HG03439 (cell line): ENCODE measurements around the gene KRTAP10-7.
"Not testable (repeated sequence)": the region's sequence is repeated elsewhere in the genome, so short reads cannot be mapped to it uniquely, and the experiment has no call there.

Source experiments
- ATAC-seq: cut with Tn5 transposase; IDR thresholded peaks from one replicate; pipeline ENCODE4 v1.9.1; 2021; ENCODE audit warnings: mild to moderate bottlenecking, moderate library complexity; ENCODE audit not compliant: unreplicated experiment

Gene KRTAP10-7

DNA sequence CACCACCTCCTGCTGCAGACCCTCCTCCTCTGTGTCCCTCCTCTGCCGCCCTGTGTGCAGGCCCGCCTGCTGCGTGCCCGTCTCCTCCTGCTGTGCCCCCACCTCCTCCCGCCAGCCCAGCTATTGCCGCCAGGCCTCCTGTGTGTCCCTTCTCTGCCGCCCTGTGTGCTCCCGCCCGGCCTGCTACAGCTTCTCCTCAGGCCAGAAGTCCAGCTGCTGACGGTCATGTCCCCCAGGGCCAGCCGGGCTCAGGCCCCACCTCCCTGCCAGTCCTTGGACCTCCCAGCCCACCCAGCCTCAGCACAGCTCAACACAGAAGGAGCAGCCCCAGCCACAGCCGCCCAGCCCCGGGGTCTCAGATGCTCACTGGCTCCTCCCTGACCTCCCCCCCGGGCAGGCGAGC, 27.4 kb downstream of the KRTAP10-7 start:
- ATAC-seq = not testable (repeated sequence)

GRCh38 chr21:44628707-44629391, 28.5 kb downstream of the KRTAP10-7 start:
- no peak for ATAC-seq

GRCh38 chr21:44630440-44630839, 30.0 kb downstream of the KRTAP10-7 start:
- ATAC-seq = no peak

- ATAC-seq = no peak
Measured at GRCh38 chr21:44632067-44632466, 31.7 kb downstream of the KRTAP10-7 start.

DNA sequence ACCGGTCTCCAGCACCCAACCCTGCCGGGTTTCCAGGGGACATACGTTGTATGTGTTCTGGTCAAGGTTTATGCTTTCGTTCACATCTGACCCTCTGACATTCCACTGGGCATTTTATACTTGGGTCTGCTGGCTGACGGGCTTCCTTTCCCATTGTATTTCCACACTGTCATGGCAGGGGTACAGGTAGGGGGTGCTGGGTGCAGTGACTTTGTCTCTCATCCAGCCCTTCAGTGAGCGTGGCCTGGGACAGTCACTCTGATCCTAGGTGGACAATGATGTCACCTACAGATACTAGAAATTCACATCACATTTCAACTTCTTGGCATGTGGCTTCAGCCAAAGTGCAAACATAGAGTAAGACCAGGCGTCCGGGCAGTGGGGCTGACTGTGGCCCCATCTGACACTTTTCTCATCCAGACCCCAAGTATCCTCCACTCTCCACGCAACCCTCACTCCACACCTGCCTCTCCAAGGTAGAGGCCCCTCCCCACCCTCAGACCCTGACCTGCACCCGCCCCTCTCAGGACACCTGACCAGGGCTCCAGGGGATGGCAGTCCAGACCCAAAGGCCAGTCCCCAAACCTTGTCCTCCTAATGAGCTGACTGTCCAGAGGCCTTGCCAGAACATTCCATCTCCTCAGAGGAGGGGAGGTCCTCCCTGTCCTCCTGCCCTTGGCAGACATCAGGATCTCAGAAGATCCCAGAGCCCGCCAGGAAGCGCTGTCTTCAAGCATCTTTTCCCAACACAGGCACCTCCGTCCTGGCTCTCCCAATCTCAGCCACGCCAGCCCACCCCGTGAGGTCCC, 36.0 kb downstream of the KRTAP10-7 start:
- no peak for ATAC-seq

- no peak for ATAC-seq
Measured at GRCh38 chr21:44637018-44637850, 36.8 kb downstream of the KRTAP10-7 start, which contains the start of gene KRTAP10-10. Gene KRTAP10-10 (plus strand): TSS chr21:44637356. CDS start chr21:44637418, 62 bp downstream.

- ATAC-seq = not testable (repeated sequence)
Measured at GRCh38 chr21:44637851-44638348, 37.5 kb downstream of the KRTAP10-7 start.

- ATAC-seq = not testable (repeated sequence)
Measured at GRCh38 chr21:44638506-44639330, 38.3 kb downstream of the KRTAP10-7 start.

GRCh38 chr21:44639331-44639655, 38.9 kb downstream of the KRTAP10-7 start:
- no peak for ATAC-seq

GRCh38 chr21:44640761-44641160, 40.4 kb downstream of the KRTAP10-7 start:
- ATAC-seq = no peak

GRCh38 chr21:44643741-44644310, 43.4 kb downstream of the KRTAP10-7 start:
- ATAC-seq = no peak

DNA sequence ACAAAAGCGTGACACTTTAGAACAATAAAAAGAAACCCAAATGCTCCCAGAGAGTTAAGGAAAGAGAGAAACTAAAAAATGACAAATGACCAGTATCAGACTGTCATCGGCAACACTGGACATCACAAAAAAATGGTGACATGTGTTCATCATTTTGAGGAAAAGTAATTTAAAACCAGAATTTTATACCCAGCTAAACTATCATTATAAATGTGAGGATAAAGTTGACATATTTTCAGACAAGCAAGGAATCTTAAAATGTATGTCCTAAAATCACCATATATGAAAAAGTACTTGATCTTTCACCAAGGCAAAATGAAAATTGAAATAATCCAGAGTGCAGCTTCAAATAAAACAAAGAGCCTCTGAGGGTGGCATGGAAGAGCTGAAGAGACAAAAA, 44.5 kb downstream of the KRTAP10-7 start:
- ATAC-seq = no peak

GRCh38 chr21:44646366-44647221, 46.2 kb downstream of the KRTAP10-7 start, which contains the start of gene KRTAP10-11:
Gene KRTAP10-11 (plus strand): TSS chr21:44646414. CDS start chr21:44646459, 45 bp downstream.
- not testable (repeated sequence) for ATAC-seq

DNA sequence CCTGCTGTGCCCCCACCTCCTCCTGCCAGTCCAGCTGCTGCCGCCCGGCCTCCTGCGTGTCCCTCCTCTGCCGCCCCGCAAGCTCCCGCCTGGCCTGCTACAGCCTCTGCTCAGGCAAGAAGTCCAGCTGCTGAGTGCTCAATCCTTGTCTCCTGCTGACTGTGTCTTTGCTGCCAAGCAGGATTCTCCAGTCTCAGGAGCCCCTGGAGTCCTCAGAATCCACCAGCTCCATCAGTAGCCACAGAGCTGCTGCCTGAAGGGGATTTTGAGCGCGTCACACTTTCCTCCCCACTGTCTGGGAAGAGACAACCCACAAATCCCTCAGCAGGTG, 46.8 kb downstream of the KRTAP10-7 start:
- ATAC-seq = no peak

DNA sequence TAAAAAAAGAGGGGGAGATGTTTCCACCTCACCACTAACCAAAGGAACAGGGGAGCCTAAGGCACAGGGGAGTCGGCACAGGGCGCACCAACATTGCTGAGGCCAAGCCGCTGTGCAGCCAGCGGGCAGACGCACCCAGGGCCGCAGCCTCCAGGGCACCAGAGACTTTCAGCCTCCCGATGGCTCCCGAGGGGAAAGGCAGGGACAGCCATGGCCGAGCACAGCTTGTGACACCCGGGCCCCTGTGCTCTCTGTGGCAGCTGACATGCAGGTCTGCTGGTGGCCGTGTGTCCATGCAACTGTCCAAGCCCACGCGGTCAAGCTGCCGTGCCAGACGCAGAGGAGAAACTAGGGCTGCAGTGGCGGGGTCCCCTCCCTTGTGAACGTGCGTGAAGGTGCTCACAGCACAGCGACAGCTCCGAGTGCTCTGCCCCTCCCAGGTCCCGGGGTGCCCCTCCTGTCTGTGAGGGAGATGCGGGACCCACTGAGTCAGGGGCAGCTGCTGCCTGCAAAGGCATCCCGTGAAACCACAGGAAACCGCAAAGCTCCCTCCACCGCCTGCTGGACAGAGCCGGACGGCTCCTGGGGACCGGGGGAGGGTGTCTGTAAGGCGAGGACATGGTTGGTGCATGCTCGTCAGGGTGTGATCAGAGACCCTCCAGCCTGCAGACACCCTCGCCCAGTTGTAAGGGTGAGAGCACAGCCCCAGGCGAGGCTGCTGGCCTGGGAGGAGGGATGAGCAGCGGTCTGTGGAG, 48.3 kb downstream of the KRTAP10-7 start:
- no peak for ATAC-seq

DNA sequence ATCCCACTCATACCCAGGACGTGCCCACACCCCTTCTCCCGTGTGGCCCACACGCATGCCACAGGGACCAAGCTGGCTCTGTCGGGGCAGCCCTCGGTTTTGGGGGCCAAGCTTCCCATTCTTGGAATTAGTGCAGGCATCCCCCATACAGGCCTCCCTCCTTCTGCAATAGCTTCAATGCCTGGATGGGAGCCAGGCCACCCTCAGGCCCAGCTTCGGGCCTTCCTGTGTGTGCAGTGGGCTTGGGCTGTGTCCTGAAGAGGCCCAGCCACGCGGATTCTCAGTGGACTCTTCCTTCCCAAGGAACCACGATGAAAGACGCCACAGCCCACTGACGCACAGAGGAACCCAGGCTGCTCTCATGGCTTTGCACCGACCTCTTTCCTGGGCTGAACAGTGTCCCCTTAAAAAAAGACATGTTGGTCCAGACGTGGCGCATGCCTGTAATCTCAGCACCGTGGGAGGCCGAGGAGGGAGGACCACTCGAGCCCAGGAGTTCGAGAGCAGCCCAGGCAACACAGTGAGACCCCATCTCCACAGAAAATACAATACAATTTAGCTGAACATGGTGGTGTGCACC, 49.2 kb downstream of the KRTAP10-7 start:
- no peak for ATAC-seq

DNA sequence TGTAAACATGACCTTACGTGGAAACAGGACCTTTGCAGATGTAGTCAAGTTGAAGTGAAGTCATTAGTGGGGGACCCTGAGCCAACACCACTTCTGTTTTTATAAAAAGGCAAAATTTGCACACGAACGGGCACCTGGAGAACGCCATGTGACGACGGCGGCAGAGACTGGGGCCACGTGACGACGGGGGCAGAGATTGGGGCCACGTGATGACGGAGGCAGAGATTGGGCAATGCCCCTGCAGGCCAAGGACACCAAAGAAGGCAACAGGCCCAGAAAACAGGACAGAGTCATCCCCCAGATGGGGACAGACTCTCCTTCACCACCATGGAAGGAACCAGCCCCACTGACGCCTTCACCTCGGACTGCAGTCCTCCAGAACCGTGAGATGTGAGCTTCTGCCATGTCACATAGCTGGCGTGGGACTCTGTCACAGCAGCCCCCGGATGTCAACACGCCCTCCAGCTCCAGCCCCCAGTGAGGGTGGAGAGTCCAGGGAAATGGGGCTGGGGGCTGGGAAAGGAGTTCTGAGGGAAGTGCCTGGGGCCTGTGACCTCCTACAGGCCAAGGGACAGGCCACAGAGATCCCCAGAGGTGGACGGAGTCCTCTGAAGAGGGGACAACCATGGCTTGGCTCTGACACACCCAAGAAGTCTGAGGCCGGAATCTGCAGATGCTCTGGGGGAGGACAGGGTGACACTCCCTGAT, 50.0 kb downstream of the KRTAP10-7 start:
- ATAC-seq = no peak
